Measurements from ENCODE around the gene ATRNL1.

ATRNL1 gene

DNA sequence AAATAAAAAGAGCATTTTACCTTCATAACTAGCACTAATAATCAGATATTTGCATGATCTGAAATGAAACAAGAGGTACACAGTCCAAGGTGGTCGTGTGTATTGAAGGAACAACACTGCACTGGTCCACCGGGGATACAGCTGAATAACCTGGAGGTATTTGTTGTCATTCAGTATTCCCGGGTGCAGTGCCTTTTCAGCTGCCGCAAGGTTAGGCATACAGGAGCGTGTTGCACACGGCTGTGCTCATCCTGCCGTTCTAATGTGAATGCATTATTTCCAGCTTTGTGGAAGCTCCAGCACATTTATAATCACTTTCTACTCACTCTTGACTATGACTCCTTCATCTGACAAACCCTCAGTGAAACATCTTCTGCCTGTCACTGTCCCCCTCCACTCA lies 802.0 kb downstream of the ATRNL1 start:
- Histone ChIP-seq H3K4me1 (ENCODE audit: insufficient read depth, low read length) (no peaks in the 10 kb centered on the region), H3K27me3 (ENCODE audit: insufficient read depth, low read length) (no peaks in the 10 kb centered on the region), H3K9ac (ENCODE audit: low read depth, low read length) (no peak overlapping the region), H3K9me3 (ENCODE audit: insufficient read depth, low read depth, low read length) (no peaks in the 10 kb centered on the region), H3K27ac (ENCODE audit: low read length) (no peak overlapping the region), H3K4me3 (ENCODE audit: low read length) (no peak overlapping the region), H3K36me3 (ENCODE audit: insufficient read depth, low read depth, low read length) (no peaks in the 10 kb centered on the region)

DNA sequence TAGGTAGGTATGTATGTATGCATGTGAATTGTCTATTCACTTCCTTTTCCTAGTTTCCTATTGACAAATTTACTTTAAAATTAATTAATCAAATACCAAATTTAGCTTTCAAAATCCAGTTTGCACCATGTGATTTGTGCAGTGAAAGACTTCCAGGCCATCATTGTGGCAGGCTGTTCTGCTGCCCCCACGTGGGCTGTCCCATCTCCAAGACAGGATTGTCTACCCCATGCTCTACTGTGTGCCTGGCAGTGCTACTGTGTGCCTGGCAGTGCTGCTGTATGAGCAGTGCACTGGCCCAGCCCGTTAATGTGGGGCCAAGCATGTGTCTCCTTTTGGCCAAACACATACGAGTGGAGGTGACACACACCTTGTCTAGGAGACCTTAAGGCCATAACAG lies 805.1 kb downstream of the ATRNL1 start:
- H3K36me3 ChIP-seq (ENCODE audit: insufficient read depth, low read depth, low read length) = no peaks in the 10 kb centered on the region
- H3K9me3 ChIP-seq (ENCODE audit: insufficient read depth, low read depth, low read length) = no peaks in the 10 kb centered on the region
- no peak overlapping the region for H3K27ac ChIP-seq (ENCODE audit: low read length)
- no peak overlapping the region for H3K4me3 ChIP-seq (ENCODE audit: low read length)
- no peaks in the 10 kb centered on the region for H3K27me3 ChIP-seq (ENCODE audit: insufficient read depth, low read length)
- H3K9ac ChIP-seq (ENCODE audit: low read depth, low read length) = no peak overlapping the region
- peaks cover 6% of the 10 kb centered on the region; the same call in 1 of the 2 replicates for H3K4me1 ChIP-seq (ENCODE audit: insufficient read depth, low read length)

DNA sequence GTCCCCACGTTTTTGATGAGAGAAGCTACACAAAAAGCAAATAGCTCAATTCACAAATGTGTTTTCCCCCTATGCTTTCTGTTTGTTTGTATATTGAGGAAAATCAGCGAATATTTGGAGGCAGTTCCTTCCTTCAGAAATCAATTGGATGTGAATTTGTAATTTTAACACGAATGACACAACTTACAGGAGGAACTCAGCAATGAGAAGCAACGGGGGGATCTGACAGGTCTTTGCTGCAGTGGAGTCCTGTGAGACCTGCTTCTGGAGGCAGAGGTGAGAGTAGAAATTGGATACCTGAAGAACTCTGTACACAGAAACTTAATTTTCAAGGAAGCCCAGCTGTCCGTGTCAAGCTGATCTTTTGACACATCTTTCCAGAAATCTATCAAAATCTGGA lies 809.4 kb downstream of the ATRNL1 start:
- Histone ChIP-seq H3K27me3 (ENCODE audit: insufficient read depth, low read length) (no peaks in the 10 kb centered on the region), H3K9ac (ENCODE audit: low read depth, low read length) (no peak overlapping the region), H3K4me3 (ENCODE audit: low read length) (no peak overlapping the region), H3K4me1 (ENCODE audit: insufficient read depth, low read length) (peaks cover 6% of the 10 kb centered on the region; the same call in 1 of the 2 replicates), H3K27ac (ENCODE audit: low read length) (no peak overlapping the region), H3K9me3 (ENCODE audit: insufficient read depth, low read depth, low read length) (no peaks in the 10 kb centered on the region), H3K36me3 (ENCODE audit: insufficient read depth, low read depth, low read length) (no peaks in the 10 kb centered on the region)

DNA sequence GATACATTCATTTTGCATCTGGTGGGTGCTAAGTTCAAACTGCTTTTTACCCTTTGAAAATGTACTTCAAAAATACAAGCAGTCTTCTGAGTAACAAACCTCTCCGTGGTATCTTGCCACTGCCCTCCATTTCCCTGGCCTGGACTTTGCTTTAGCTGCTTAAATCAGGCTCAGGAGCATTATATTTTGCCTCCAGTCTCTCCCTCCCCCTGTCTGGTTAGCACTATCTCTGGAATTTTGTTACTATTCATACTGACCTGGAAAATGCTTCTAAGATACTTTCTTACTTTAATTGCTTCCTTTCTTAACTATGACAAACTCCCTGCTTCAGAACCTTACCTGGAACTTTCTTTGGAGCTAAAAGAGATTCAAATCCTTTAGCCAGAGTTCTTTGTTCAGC lies 810.0 kb downstream of the ATRNL1 start:
- Histone ChIP-seq H3K27ac (ENCODE audit: low read length) (no peak overlapping the region), H3K4me1 (ENCODE audit: insufficient read depth, low read length) (peaks cover 6% of the 10 kb centered on the region; the same call in 1 of the 2 replicates), H3K9ac (ENCODE audit: low read depth, low read length) (no peak overlapping the region), H3K27me3 (ENCODE audit: insufficient read depth, low read length) (no peaks in the 10 kb centered on the region), H3K4me3 (ENCODE audit: low read length) (no peak overlapping the region), H3K36me3 (ENCODE audit: insufficient read depth, low read depth, low read length) (no peaks in the 10 kb centered on the region), H3K9me3 (ENCODE audit: insufficient read depth, low read depth, low read length) (no peaks in the 10 kb centered on the region)

DNA sequence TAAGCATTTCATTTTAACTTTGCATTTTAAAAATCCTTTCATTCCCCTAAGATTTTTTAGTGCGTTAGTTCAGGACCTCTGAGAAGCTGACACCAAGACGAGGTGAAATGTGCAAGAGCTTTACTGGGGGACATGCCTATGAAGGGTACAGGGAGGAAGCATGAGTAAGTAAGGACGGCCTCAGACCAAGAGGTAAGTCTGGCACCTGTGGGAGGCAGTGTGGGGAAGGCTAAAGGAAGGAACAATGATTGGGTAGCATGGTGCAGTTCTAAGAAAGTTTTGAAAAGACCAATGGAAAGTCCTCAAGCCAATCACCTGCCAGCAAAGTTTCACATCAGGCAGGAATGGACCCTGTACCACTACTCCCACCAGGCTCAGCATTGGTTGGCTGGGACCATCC lies 810.7 kb downstream of the ATRNL1 start:
- Histone ChIP-seq H3K4me1 (ENCODE audit: insufficient read depth, low read length) (peaks cover 6% of the 10 kb centered on the region; the same call in 1 of the 2 replicates), H3K36me3 (ENCODE audit: insufficient read depth, low read depth, low read length) (no peaks in the 10 kb centered on the region), H3K9ac (ENCODE audit: low read depth, low read length) (no peak overlapping the region), H3K4me3 (ENCODE audit: low read length) (no peak overlapping the region), H3K27me3 (ENCODE audit: insufficient read depth, low read length) (no peaks in the 10 kb centered on the region), H3K27ac (ENCODE audit: low read length) (no peak overlapping the region), H3K9me3 (ENCODE audit: insufficient read depth, low read depth, low read length) (no peaks in the 10 kb centered on the region)

DNA sequence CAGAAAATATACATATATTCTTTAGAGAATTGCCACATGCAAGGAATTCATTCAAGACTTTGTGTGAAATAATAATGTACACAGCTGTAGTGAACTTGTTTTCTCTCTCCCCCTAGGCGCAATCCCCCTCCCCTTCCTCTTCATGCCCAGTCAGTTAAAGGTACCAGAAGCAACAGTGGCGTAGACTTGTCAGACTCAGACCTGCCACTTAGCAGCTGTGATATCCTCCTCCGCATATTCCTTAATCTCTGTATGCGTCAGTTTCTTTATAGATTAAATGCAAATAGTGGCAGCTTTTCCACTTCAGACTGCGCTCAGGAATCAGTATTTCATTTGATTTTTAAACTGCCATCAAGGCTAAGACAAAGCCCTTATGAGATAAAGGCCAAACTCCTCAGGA lies 815.9 kb downstream of the ATRNL1 start:
- Histone ChIP-seq H3K27me3 (ENCODE audit: insufficient read depth, low read length) (no peaks in the 10 kb centered on the region), H3K36me3 (ENCODE audit: insufficient read depth, low read depth, low read length) (no peaks in the 10 kb centered on the region), H3K4me1 (ENCODE audit: insufficient read depth, low read length) (no peaks in the 10 kb centered on the region), H3K9ac (ENCODE audit: low read depth, low read length) (no peak overlapping the region), H3K27ac (ENCODE audit: low read length) (no peak overlapping the region), H3K9me3 (ENCODE audit: insufficient read depth, low read depth, low read length) (no peaks in the 10 kb centered on the region), H3K4me3 (ENCODE audit: low read length) (no peak overlapping the region)

DNA sequence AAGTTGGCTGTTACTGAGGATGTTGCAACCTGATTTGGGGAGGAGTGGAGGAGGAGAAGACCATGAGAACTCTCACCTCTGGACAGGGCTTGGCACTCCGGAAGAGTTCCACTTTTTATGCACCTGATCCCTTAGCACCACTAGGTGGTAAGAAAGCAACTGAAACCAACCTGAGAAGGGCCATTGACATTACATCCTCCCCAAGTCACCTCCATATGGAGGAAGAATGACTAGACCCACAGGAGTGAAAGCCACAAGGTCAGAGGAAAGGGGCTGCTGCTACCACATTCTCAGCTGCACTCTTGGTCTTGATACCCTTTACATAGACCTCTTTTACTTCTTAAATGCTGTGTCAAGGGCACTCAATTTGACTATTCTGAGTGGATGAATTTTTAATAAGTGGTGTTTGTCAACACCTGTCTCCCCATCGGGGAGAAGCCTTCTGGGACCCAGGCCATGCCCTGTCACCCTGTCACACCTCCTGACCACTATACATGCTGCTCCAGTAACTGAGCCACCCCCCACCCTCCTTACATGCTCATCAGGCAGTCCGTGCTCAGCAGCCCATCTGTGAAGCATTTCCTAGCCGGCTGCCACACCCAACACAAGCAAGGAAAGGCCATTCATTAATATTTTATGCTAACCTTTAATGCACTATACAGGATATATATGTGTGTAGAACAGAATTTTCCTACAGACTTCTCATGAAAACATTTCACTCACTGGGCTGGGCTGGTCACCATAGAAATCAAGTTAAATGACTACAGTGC lies 817.0 kb downstream of the ATRNL1 start:
- no peaks in the 10 kb centered on the region for H3K9me3 ChIP-seq (ENCODE audit: insufficient read depth, low read depth, low read length)
- H3K4me3 ChIP-seq (ENCODE audit: low read length) = no peak overlapping the region
- no peak overlapping the region for H3K9ac ChIP-seq (ENCODE audit: low read depth, low read length)
- H3K27me3 ChIP-seq (ENCODE audit: insufficient read depth, low read length) = no peaks in the 10 kb centered on the region
- H3K27ac ChIP-seq (ENCODE audit: low read length) = no peak overlapping the region
- H3K4me1 ChIP-seq (ENCODE audit: insufficient read depth, low read length) = no peaks in the 10 kb centered on the region
- H3K36me3 ChIP-seq (ENCODE audit: insufficient read depth, low read depth, low read length) = no peaks in the 10 kb centered on the region

DNA sequence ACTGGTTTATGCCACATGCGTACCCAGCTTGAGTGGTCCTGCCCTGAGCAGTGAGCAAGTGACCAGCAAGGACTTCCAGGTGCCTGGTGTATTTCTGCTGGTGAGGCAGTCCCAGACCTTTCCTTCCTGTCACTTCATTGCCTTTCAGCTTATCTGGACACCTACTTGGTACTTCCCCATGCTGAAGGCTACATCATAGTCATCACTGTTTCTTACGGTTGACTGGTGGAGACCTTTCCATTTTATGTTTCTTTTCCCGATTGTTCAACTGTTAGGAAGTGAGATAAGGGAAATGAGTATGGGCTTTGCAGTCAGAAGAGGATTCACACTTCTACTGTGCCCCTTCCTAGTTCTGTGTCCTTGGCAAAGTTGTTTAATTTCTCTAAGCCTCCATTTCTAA lies 821.3 kb downstream of the ATRNL1 start:
- no peak overlapping the region for H3K27ac ChIP-seq (ENCODE audit: low read length)
- no peak overlapping the region for H3K9ac ChIP-seq (ENCODE audit: low read depth, low read length)
- no peaks in the 10 kb centered on the region for H3K4me1 ChIP-seq (ENCODE audit: insufficient read depth, low read length)
- no peaks in the 10 kb centered on the region for H3K9me3 ChIP-seq (ENCODE audit: insufficient read depth, low read depth, low read length)
- no peaks in the 10 kb centered on the region for H3K36me3 ChIP-seq (ENCODE audit: insufficient read depth, low read depth, low read length)
- no peak overlapping the region for H3K4me3 ChIP-seq (ENCODE audit: low read length)
- no peaks in the 10 kb centered on the region for H3K27me3 ChIP-seq (ENCODE audit: insufficient read depth, low read length)

DNA sequence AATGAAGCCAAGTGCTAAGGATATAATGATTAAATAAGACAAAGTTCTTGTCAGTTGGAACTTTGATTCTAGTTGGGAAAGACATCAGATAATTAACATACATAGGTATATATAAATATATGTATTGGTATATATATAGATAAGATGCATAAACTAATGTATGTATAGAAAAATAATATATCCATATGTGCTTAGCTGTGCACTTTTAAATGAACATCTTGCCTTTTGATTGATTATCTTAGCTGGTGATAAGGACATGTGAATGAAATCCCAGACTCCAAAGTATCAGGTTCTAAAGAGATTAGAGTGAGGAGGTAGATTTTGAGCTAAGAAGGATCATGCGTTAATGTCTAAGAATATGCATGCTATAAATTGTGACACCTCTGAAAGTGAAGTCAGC lies 822.3 kb downstream of the ATRNL1 start:
- Histone ChIP-seq H3K9me3 (ENCODE audit: insufficient read depth, low read depth, low read length) (no peaks in the 10 kb centered on the region), H3K4me3 (ENCODE audit: low read length) (no peak overlapping the region), H3K9ac (ENCODE audit: low read depth, low read length) (no peak overlapping the region), H3K27me3 (ENCODE audit: insufficient read depth, low read length) (no peaks in the 10 kb centered on the region), H3K4me1 (ENCODE audit: insufficient read depth, low read length) (no peaks in the 10 kb centered on the region), H3K36me3 (ENCODE audit: insufficient read depth, low read depth, low read length) (no peaks in the 10 kb centered on the region), H3K27ac (ENCODE audit: low read length) (no peak overlapping the region)

DNA sequence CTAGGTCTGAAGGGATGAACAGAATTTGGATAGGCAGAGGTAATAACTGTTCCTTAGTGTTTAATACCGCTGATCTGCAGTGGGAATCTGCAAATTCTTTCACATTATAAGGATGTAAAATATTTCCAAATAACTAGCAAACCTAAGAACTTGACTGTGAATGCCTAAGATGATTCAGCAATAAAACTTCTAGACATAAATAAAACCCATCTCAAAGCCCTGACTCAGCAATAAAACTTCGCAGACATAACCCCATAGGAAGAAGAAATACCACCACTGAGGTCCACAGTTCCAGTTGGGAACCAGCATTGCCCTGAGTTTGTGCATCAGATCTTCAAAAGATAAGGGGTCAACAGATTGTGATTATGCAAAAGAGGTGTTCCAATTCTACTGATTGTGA lies 825.6 kb downstream of the ATRNL1 start:
- Histone ChIP-seq H3K36me3 (ENCODE audit: insufficient read depth, low read depth, low read length) (no peaks in the 10 kb centered on the region), H3K9ac (ENCODE audit: low read depth, low read length) (no peak overlapping the region), H3K9me3 (ENCODE audit: insufficient read depth, low read depth, low read length) (no peaks in the 10 kb centered on the region), H3K27ac (ENCODE audit: low read length) (no peak overlapping the region), H3K4me1 (ENCODE audit: insufficient read depth, low read length) (no peaks in the 10 kb centered on the region), H3K4me3 (ENCODE audit: low read length) (no peak overlapping the region), H3K27me3 (ENCODE audit: insufficient read depth, low read length) (no peaks in the 10 kb centered on the region)

DNA sequence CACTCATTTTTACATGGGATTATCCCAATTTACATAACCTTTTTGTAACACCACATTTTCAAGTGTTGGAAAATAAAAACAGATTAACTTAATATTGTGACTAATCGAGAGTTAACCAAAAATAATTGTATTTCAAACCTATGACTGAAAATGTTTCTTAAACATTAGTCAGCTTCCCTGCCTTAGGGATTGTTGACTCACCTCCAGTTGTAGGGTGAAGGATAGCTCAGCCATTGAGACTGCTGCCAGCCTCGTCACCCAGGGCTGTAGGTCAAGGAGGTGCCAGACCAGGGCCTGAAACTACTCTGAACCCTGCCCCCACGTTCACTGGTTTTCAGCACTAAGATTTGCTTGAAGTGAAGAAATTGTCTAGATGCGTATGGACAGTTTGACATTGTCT lies 828.6 kb downstream of the ATRNL1 start:
- Histone ChIP-seq H3K36me3 (ENCODE audit: insufficient read depth, low read depth, low read length) (no peaks in the 10 kb centered on the region), H3K9ac (ENCODE audit: low read depth, low read length) (no peak overlapping the region), H3K27ac (ENCODE audit: low read length) (no peak overlapping the region), H3K4me3 (ENCODE audit: low read length) (no peak overlapping the region), H3K9me3 (ENCODE audit: insufficient read depth, low read depth, low read length) (peaks cover 7% of the 10 kb centered on the region; the same call in 1 of the 2 replicates), H3K27me3 (ENCODE audit: insufficient read depth, low read length) (no peaks in the 10 kb centered on the region), H3K4me1 (ENCODE audit: insufficient read depth, low read length) (no peaks in the 10 kb centered on the region)

DNA sequence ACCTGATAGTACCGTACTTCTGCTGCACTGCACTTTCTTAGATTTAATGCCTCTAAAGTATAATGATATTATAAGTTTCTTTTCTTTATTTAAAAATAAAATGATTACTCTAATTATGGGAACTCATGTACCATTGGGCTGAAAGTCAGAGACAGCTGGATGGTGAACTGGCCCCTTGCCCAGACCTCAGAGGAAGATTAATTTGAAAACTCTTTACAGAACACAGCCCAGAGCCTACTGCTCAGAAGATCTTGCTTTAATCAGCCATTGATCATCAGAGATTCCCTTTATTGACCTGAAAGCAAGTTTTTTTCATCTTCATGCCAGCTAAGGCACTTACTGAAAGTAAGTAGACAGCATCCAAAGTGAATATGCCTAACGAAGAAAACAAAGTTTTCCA lies 838.1 kb downstream of the ATRNL1 start:
- H3K9ac ChIP-seq (ENCODE audit: low read depth, low read length) = no peak overlapping the region
- H3K4me1 ChIP-seq (ENCODE audit: insufficient read depth, low read length) = no peaks in the 10 kb centered on the region
- no peak overlapping the region for H3K27ac ChIP-seq (ENCODE audit: low read length)
- H3K27me3 ChIP-seq (ENCODE audit: insufficient read depth, low read length) = no peaks in the 10 kb centered on the region
- H3K36me3 ChIP-seq (ENCODE audit: insufficient read depth, low read depth, low read length) = no peaks in the 10 kb centered on the region
- H3K4me3 ChIP-seq (ENCODE audit: low read length) = no peak overlapping the region
- H3K9me3 ChIP-seq (ENCODE audit: insufficient read depth, low read depth, low read length) = no peaks in the 10 kb centered on the region

All from iPS-20b (cell line).